PC-9 (cell line): ENCODE results near the gene SPART. TPM values are rescaled to one million over a fixed set of nuclear protein-coding genes. Genes with fewer than 3 reads are reported as not detected.

ENCODE experiments used
- BruUV-seq: library from RNA; stranded (reverse); fragments of 400-500 nt; replicated peaks from 2 replicates; lab custom pipeline; 2021; lab: Mats Ljungman, UMichigan
- CTCF ChIA-PET: fragments of 300-600 bp; sonication (Branson Sonifier 250); formaldehyde crosslinking; loops from one replicate; lab custom pipeline; 2022; ENCODE audit warnings: antibody characterized with exemption; lab: Charles Lee
- POLR2A ChIA-PET: fragments of 300-600 bp; sonication (Branson Sonifier 250); formaldehyde crosslinking; loops from one replicate; lab custom pipeline; 2022; ENCODE audit warnings: antibody characterized with exemption; ENCODE audit not compliant: unreplicated experiment; lab: Charles Lee
- DNase-seq, 2 experiments: peaks; one replicate each; pipeline versions ENCODE4 v3.0.0 to v3.0.0-alpha.2; 2015 to 2022; ENCODE audit warnings: mixed read lengths in 1 of 2
- H2AFZ ChIP-seq: fragments of 200-600 bp; sonication (generic); 2 replicates; pipeline ENCODE4 v1.8.1; 2017; ENCODE audit warnings: antibody characterized with exemption
- H3F3A ChIP-seq: fragments of 200-600 bp; sonication (generic); 2 replicates; pipeline ENCODE4 v1.8.1; 2017; ENCODE audit warnings: antibody characterized with exemption, mild to moderate bottlenecking, low read depth; ENCODE audit not compliant: insufficient read depth
- H3K27ac ChIP-seq: fragments of 200-600 bp; sonication (generic); 2 replicates; pipeline ENCODE4 v1.6.1; 2016; ENCODE audit warnings: mixed run types
- H3K27me3 ChIP-seq: fragments of 200-600 bp; sonication (generic); 2 replicates; pipeline ENCODE4 v1.6.1; 2016; ENCODE audit warnings: low read depth, mixed run types; ENCODE audit not compliant: insufficient read depth
- H3K36me3 ChIP-seq: fragments of 200-600 bp; sonication (generic); 2 replicates; pipeline ENCODE4 v1.6.1; 2016; ENCODE audit warnings: low read depth, mixed run types
- H3K4me1 ChIP-seq: fragments of 200-600 bp; sonication (generic); replicated peaks from 2 replicates; pipeline ENCODE4 v1.6.1; 2016; ENCODE audit warnings: mixed run types; ENCODE audit not compliant: insufficient read depth
- H3K4me2 ChIP-seq: fragments of 200-600 bp; sonication (generic); 2 replicates; pipeline ENCODE4 v1.6.1; 2017; ENCODE audit warnings: mixed run types
- H3K4me3 ChIP-seq: fragments of 200-600 bp; sonication (generic); 2 replicates; pipeline ENCODE4 v1.6.1; 2016; ENCODE audit warnings: mixed run types
- H3K79me2 ChIP-seq: fragments of 200-600 bp; sonication (generic); 2 replicates; pipeline ENCODE4 v1.6.1; 2017; ENCODE audit warnings: low read depth, mixed run types
- H3K9me2 ChIP-seq: fragments of 200-600 bp; sonication (generic); 2 replicates; pipeline ENCODE4 v1.8.1; 2017; ENCODE audit warnings: mild to moderate bottlenecking; ENCODE audit not compliant: insufficient read depth
- H3K9me3 ChIP-seq: fragments of 200-600 bp; sonication (generic); 2 replicates; pipeline ENCODE4 v1.8.1; 2016; ENCODE audit warnings: low read depth; ENCODE audit not compliant: insufficient read depth
- H4K20me1 ChIP-seq: fragments of 200-600 bp; sonication (generic); 2 replicates; pipeline ENCODE4 v1.8.1; 2017; ENCODE audit not compliant: insufficient read depth
- CTCF ChIP-seq: fragments of 200-600 bp; sonication (generic); conservative IDR thresholded peaks from 2 replicates; pipeline ENCODE4 v1.6.1; 2017; ENCODE audit warnings: mixed run types, antibody characterized with exemption, mild to moderate bottlenecking, moderate library complexity
- EZH2 ChIP-seq: fragments of 200-600 bp; sonication (generic); IDR thresholded peaks from 2 replicates; pipeline ENCODE4 v1.8.0; 2017; ENCODE audit warnings: antibody characterized with exemption, low read depth
- intact Hi-C: fragments of 100-400 bp; cut with micrococcal nuclease; formaldehyde crosslinking; loops from one replicate; pipeline ENCODE4 v1.10.0; 2022; ENCODE audit not compliant: unreplicated experiment
- total RNA-seq: library from RNA; stranded (reverse); gene quantifications from 2 replicates; pipeline ENCODE4 v1.2.3, GENCODE V29; 2021

The SPART gene
- total RNA-seq, 1 experiment from 2014 or later: 51.4 TPM

DNA sequence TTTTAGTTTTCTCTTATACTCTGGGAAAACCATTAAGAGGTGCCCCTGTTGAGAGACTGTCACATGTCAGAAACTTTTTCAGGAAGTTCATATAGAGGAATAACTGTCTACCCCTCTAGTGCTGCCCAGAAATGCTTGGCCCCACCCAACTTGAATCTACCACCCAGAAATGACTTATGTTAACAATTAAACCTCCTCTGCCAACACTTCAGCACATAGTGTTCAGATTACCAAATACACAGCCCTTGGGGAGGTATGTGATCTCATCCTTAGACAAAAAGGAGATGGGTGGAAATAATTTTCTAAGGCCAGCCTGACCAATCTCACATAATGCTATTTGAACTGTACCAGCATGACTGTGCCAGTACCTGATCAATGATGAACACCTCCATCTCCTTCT lies 84.2 kb downstream of the SPART start:
- no peak for DNase-seq
- no peaks in the 10 kb centered on the region for H3K9me3 ChIP-seq
- H3K27ac ChIP-seq: no peak overlapping the region
- H3K4me1 ChIP-seq: no peaks in the 10 kb centered on the region
- ChIA-PET CTCF (no interaction called here), POLR2A (no interaction called here)
- H2AFZ ChIP-seq: no peak overlapping the region
- intact Hi-C loops: no loop called here
- no TSS peak for BruUV-seq
- no peak overlapping the region for H3K4me3 ChIP-seq
- TF ChIP-seq CTCF: no peak
- no peak for TF ChIP-seq EZH2
- no peaks in the 10 kb centered on the region for H3F3A ChIP-seq
- H3K4me2 ChIP-seq: no peak overlapping the region
- H3K27me3 ChIP-seq: no peaks in the 10 kb centered on the region
- H3K36me3 ChIP-seq: no peaks in the 10 kb centered on the region
- H4K20me1 ChIP-seq: no peaks in the 10 kb centered on the region
- H3K79me2 ChIP-seq: no peaks in the 10 kb centered on the region
- H3K9me2 ChIP-seq: no peaks in the 10 kb centered on the region

GRCh38 chr13:36261011-36261410 lies 85.2 kb downstream of the SPART start:
- no TSS peak for BruUV-seq
- no peaks in the 10 kb centered on the region for H3K79me2 ChIP-seq
- no peaks in the 10 kb centered on the region for H3F3A ChIP-seq
- H4K20me1 ChIP-seq: no peaks in the 10 kb centered on the region
- TF ChIP-seq CTCF (no peak), EZH2 (no peak)
- H3K4me2 ChIP-seq: no peak overlapping the region
- no peaks in the 10 kb centered on the region for H3K27me3 ChIP-seq
- no peak overlapping the region for H2AFZ ChIP-seq
- ChIA-PET POLR2A (no interaction called here), CTCF (no interaction called here)
- intact Hi-C loops: no loop called here
- H3K4me3 ChIP-seq: no peak overlapping the region
- no peak for DNase-seq
- no peaks in the 10 kb centered on the region for H3K9me2 ChIP-seq
- no peaks in the 10 kb centered on the region for H3K4me1 ChIP-seq
- H3K36me3 ChIP-seq: no peaks in the 10 kb centered on the region
- H3K27ac ChIP-seq: no peak overlapping the region
- no peaks in the 10 kb centered on the region for H3K9me3 ChIP-seq

DNA sequence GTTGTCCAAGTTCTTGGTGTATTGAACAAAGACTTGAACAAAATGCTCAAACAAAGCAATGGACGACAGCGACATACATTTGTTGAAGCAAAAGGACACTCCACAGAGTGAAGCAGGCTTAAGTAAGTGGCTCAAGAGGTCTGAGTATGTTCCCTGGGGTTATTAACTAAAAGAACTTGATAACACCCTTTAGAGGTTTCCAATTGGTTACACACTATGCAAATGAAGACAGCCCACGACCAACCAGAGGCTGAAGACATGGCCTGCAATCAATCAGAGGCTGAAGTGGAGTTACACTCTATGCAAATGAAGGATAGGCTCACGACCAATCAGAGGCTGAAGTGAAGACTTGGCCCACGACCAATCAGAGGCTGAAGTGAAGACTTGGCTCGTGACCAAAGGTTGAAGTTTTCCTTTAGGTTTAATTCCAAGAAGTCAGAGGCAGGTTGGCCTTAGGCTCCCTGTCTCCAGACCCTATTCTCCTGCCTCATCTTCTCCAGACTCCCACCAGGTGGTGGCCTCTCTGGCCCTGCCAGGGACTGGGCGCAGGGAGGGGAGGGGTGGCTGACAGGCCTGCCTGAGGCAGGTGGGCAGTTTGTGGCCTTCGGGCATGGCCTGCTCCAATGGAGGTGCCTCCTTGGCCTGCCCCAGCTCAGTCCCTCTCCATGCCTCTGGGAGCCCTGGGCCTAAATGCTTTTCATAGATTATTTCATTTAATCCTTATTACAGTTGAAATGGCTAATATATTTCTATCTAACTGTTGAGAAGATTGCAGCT lies 86.6 kb downstream of the SPART start:
- Histone ChIP-seq H3K27me3 (no peaks in the 10 kb centered on the region), H3K36me3 (no peaks in the 10 kb centered on the region), H3K9me3 (no peaks in the 10 kb centered on the region), H3K4me3 (no peak overlapping the region), H3K27ac (no peak overlapping the region), H4K20me1 (no peaks in the 10 kb centered on the region), H3K4me2 (no peak overlapping the region), H2AFZ (no peak overlapping the region), H3F3A (no peaks in the 10 kb centered on the region), H3K79me2 (no peaks in the 10 kb centered on the region), H3K9me2 (no peaks in the 10 kb centered on the region), H3K4me1 (no peaks in the 10 kb centered on the region)
- ChIA-PET CTCF (no interaction called here), POLR2A (no interaction called here)
- no peak for DNase-seq
- intact Hi-C loops: no loop called here
- BruUV-seq: no TSS peak
- no peak for TF ChIP-seq CTCF
- no peak for TF ChIP-seq EZH2
